ENCODE data around the gene IRAK3. TPM values are rescaled to one million over a fixed set of nuclear protein-coding genes. Genes with fewer than 3 reads are reported as not detected.

The IRAK3 gene
- total RNA-seq, 1 donor from 2014 or later, result 0.02 TPM

- peaks cover 49% of the 10 kb centered on the region for H3K27me3 Mint-ChIP-seq
- DNase-seq (ENCODE audit: low spot score, unreplicated experiment), result no peak
- H3K36me3 Mint-ChIP-seq (ENCODE audit: insufficient read depth), result no peaks in the 10 kb centered on the region
- no peak for TF ChIP-seq CTCF (IDR thresholded peaks at IDR 0.05; ENCODE audit: unreplicated experiment)
- H3K9me3 Mint-ChIP-seq (ENCODE audit: low read depth), result no peaks in the 10 kb centered on the region
- no peak overlapping the region for H3K4me3 Mint-ChIP-seq (ENCODE audit: low read depth)
- no peak overlapping the region for H3K27ac Mint-ChIP-seq
- peaks cover 8% of the 10 kb centered on the region for H3K4me1 Mint-ChIP-seq (ENCODE audit: low read depth)
Observed at GRCh38 chr12:66236969-66237368, 48.0 kb downstream of the IRAK3 start.

GRCh38 chr12:66237505-66238175 lies 48.6 kb downstream of the IRAK3 start:
- Mint-ChIP-seq H3K9me3 (ENCODE audit: low read depth) (no peaks in the 10 kb centered on the region), H3K27ac (no peak overlapping the region), H3K27me3 (peaks cover 48% of the 10 kb centered on the region), H3K4me1 (ENCODE audit: low read depth) (peaks cover 8% of the 10 kb centered on the region), H3K4me3 (ENCODE audit: low read depth) (no peak overlapping the region), H3K36me3 (ENCODE audit: insufficient read depth) (no peaks in the 10 kb centered on the region)
- DNase-seq (ENCODE audit: low spot score, unreplicated experiment), result no peak
- no peak for TF ChIP-seq CTCF (IDR thresholded peaks at IDR 0.05; ENCODE audit: unreplicated experiment)

- Mint-ChIP-seq H3K4me1 (ENCODE audit: low read depth) (peaks cover 8% of the 10 kb centered on the region), H3K9me3 (ENCODE audit: low read depth) (no peaks in the 10 kb centered on the region), H3K27ac (no peak overlapping the region), H3K36me3 (ENCODE audit: insufficient read depth) (no peaks in the 10 kb centered on the region), H3K27me3 (peaks cover 44% of the 10 kb centered on the region), H3K4me3 (ENCODE audit: low read depth) (no peak overlapping the region)
- DNase-seq (ENCODE audit: low spot score, unreplicated experiment), result no peak
- no peak for TF ChIP-seq CTCF (IDR thresholded peaks at IDR 0.05; ENCODE audit: unreplicated experiment)
Observed at GRCh38 chr12:66239295-66239694, 50.3 kb downstream of the IRAK3 start.

- no peak overlapping the region for H3K27ac Mint-ChIP-seq
- no peak for DNase-seq (ENCODE audit: low spot score, unreplicated experiment)
- no peaks in the 10 kb centered on the region for H3K9me3 Mint-ChIP-seq (ENCODE audit: low read depth)
- peaks cover 8% of the 10 kb centered on the region for H3K4me1 Mint-ChIP-seq (ENCODE audit: low read depth)
- no peak for TF ChIP-seq CTCF (IDR thresholded peaks at IDR 0.05; ENCODE audit: unreplicated experiment)
- H3K36me3 Mint-ChIP-seq (ENCODE audit: insufficient read depth), result no peaks in the 10 kb centered on the region
- peaks cover 39% of the 10 kb centered on the region for H3K27me3 Mint-ChIP-seq
- no peak overlapping the region for H3K4me3 Mint-ChIP-seq (ENCODE audit: low read depth)
Observed at GRCh38 chr12:66240096-66240820, 51.2 kb downstream of the IRAK3 start.

- H3K4me3 Mint-ChIP-seq (ENCODE audit: low read depth), result no peak overlapping the region
- no peak for TF ChIP-seq CTCF (IDR thresholded peaks at IDR 0.05; ENCODE audit: unreplicated experiment)
- no peak overlapping the region for H3K27ac Mint-ChIP-seq
- no peak for DNase-seq (ENCODE audit: low spot score, unreplicated experiment)
- peaks cover 35% of the 10 kb centered on the region for H3K27me3 Mint-ChIP-seq
- H3K4me1 Mint-ChIP-seq (ENCODE audit: low read depth), result peaks cover 8% of the 10 kb centered on the region
- H3K36me3 Mint-ChIP-seq (ENCODE audit: insufficient read depth), result no peaks in the 10 kb centered on the region
- no peaks in the 10 kb centered on the region for H3K9me3 Mint-ChIP-seq (ENCODE audit: low read depth)
Observed at GRCh38 chr12:66241061-66242043, 52.3 kb downstream of the IRAK3 start.
